HG02943 (cell line): Measurements from ENCODE around the gene ZNF648.
"Not testable (repeated sequence)": the region's sequence is repeated elsewhere in the genome, so short reads cannot be mapped to it uniquely, and the experiment has no call there.

Source experiments
- ATAC-seq: cut with Tn5 transposase; IDR thresholded peaks from one replicate; pipeline ENCODE4 v1.9.1; 2021; ENCODE audit warnings: mild to moderate bottlenecking, low read depth, moderate library complexity; ENCODE audit not compliant: unreplicated experiment

Gene ZNF648

DNA sequence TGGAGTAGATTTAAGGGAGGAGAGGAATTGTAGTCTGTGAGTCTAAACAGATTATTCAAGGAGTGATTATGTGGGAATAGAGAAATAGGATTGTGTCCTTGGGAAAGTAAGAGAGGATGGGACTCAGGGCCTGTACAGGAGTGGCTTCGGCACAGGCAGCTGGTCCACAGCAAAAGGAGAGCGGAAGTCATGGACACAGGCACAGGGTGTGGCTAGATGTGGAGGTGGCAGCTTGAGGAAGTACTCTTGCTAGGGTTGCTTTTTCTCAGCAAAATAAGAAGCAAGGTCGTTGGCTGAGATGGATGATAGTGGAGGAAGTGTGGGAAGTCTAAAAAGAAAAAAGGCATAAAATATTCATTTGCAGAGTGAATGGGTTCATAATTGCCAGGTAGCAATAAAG is 18.5 kb upstream of the ZNF648 start:
- no peak for ATAC-seq

DNA sequence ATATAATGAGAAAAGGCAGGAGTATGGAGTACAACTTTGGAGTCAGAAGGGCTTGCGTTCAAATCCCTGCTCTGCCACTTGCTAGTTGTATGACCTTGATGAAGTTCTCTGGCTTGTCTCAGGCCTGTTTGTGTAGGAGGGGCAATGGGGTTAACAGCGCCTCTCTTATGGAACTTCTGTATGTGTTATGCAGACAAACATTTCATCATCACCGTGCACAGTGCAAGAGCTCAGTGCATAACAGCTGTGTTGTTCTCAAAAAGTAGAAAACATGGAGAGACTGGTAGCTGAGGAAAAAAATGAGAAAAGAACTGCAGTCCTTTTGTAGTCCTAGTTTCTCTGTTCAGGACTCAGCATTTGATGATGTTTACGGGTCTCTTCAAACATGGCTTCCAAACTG is 10.4 kb upstream of the ZNF648 start:
- ATAC-seq: no peak

DNA sequence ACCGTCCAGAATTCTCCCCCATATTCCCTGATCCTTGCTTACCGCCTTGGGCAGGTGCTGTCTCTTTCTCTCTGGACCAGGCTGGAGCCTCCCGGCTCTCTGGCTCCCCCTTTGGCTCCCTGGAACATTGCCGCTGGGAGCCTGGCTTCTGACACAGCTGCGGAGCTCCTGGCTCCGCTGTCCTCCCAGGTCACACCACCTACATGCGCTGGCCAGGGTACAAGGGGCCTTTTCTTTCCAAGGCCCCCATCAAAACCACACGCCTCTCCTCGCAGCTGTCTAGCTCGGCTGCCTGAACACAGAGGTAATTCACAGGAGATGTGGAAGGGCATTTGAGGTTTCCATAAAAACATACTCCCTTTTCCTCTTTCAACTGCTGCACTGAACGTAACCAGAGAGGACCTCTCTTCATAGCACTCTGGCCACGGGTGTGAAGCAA is 7.5 kb upstream of the ZNF648 start:
- ATAC-seq: no peak

DNA sequence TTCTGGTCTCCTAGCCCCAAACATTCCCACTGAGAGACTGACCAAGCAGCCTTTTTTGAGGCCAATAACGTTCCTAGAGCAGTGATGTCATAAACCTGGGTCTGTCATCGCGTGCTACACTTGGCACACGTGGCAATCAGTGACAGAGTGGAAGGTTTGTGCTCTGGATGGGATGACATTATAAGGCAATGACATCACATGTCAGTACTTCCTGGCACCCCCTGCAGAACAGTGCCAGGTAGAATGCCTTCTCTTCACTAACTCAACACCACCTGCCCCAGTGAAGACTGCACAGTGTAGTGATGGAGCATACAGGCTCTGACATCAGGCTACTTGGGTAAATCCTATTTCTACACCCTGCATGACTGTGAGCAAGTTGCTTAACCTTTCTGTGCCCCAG is 5.4 kb upstream of the ZNF648 start:
- ATAC-seq: no peak

DNA sequence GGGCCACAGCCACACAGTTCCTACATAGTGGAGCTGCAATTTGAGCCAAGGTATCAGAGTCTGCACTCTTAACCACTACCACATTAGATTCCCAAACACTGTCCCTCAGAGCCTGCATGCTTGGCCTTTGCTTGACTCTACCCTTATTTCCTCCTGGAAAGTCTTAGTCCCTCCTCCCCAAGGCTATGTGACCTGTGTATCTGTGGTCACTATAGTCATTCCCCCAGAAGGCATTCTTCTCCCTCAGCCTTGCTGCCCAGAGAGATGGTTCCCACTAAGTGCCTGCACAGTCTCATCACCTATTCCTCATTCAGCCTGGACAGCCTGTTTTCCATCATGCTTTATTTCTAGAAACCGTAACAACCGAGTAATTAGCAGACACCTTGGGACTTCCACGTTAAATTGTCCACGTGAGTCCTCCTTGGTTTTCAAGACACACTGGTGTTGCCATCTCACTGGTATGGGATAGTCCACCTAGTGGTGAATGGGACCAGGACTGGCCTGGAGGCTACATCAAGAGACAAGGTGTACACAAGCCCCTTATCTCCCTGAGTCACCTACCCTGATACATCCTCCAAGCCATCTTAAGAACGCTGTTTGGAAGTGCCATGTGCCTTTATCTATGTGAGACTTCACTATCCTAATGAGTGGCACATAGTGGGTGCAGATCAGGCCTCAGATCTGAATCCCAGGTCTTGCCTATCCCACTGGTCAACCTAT is 3.8 kb upstream of the ZNF648 start:
- ATAC-seq: no peak

DNA sequence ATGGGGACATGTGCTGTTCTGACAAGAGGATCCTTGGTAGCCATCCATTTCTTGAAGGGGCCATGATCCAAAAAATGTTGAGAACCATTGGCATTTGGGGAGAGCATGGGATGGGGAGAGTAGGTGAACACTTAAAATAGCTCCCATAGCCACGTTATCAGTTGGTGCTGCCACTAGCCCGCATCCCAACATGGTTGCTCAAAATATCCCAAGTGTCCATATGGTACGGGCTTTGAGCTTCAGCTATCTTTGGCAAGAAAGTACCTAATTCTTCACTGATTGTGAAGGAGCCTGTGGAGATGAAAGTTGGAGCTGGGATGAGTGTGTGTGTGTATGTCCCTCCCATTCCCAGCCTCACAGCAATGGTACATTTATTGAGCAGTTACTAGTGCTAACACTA is 3.1 kb upstream of the ZNF648 start:
- no peak for ATAC-seq

DNA sequence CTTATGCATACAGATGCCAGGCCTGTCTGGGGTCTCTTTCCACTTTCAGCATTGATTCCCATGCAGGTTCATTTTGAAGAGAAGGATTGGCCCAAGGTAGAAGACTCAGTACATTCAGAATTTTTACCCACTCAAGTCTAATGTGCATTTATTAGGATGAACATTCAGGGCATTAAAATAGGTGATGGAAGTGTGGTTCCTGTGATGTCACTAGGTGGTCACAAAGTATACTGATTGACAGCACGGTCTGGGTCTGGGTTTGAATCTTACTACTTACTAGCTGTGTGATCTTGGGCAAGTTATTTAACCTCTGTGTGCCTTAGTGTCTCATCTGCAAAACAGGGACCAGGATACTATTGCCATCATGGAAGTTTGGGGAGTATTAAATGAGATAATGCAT is 711 bp upstream of the ZNF648 start:
- no peak for ATAC-seq

DNA sequence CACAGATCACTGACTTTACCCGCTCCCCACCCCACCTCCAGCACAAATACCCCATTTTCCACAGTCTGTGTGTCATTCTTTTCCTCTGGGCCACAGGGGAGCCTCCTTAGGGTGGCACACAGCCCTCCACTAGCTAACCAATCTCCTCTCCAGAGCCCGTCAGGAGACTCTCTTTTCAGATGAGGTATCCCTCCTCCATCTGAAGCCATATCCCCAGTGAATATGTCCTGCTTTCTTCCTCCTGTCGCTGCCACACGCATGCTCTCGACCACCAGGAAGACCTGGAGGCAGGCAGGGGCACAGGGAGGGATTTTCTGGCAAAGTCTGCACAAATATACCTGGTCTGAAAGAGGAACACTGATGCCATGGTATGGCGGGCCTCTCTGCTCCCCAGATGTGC is 635 bp downstream of the ZNF648 start:
- no peak for ATAC-seq

DNA sequence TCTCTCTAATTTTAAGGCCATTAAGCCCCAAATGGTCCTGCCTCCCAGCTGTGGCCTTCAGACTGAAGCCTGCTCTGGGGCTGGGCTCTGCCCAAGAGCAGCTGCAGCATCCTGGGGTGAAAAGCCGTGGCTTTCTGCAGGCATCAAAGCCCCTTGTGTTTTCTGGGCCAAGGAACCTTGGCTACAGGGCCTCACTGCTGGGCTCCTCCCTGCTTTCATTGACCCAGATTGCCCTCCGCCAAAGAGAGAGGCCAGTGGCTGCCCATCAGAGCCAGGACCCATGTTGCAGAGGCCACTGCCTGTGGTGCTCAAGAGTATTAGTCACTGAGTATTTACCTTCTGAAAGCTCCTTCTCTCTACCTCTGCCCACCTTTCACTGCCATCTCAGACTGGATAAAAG is 1.6 kb downstream of the ZNF648 start:
- ATAC-seq: no peak

DNA sequence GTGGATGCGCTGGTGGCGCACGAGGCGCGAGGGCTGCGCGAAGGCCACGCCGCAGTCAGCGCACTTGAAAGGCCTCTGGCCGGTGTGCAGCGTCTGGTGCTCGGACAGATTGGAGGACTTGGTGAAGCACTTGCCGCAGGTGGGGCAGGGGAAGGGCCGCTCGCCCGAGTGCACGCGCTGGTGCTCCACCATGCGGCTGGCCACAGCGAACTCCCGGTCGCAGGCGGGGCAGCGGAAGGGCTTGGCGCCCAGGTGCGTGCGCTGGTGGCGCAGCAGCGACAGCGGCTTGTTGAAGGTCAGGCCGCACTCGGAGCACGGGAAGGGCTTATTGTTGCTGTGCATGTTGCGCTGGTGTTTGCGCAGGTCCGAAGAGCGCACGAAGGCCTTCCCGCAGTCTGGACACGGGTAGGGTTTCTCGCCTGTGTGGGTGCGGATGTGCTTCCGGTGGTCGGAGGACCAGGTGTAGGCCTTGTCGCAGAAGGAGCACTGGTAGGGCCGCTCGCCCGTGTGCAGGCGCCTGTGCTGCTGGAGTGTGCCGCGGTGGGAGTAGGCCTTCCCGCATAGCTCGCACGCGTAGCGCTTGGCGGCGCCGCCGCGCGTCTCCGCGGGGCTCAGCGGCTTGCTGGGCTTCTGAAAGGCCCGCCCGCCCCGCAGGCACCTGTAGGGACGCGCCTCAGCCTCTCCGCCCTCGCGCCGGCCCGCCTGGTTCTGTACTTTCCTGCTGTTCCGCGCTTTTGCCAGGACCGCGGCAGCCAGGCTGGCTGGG is 4.7 kb downstream of the ZNF648 start:
- no peak for ATAC-seq

DNA sequence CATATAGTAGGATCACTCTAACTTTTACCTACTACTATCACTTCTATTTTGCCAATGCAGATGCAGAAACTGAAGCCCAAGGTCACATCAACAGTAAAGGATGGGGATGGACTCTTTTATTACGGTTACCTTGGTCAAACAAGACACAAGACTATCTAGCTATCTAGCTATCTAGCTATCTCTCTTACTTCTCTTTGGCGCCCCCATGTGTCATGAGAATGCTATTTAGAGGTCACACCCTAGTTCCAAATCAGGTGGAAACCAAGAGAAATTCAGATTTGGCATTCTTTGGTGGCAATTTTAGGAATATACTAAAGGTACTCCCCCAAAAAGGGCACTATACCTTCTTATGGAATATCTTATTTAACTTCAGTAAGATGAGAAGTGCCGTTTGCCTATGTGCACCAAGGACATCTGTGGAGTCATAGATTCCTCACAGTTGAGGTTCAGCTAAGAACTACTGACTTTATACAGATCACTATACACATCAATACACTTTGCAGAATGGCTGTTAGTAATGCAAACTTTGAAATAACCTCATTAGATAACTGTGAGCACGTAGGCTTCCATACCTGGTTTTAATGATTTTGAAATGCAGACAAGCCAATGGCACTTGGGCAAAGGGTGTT is 6.7 kb downstream of the ZNF648 start:
- no peak for ATAC-seq

DNA sequence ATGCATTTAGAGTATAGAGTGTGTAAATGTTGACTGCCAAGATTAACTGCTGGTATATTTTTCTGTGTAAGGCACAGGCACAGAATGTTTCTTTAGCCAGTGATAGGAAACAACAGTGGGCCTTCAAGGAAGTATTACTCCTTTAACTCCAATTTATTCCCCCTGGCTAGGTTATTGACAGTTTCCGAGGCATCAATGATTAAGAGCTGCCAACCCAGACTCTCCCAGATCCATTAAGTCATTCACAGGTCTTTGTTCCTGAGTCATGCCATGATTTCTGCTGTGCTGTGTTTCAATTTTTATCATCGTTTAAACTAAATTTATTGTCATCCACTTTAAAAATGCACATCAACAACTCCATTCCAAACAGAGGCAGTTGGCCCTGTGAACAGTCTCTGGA is 9.2 kb downstream of the ZNF648 start:
- ATAC-seq: no peak

DNA sequence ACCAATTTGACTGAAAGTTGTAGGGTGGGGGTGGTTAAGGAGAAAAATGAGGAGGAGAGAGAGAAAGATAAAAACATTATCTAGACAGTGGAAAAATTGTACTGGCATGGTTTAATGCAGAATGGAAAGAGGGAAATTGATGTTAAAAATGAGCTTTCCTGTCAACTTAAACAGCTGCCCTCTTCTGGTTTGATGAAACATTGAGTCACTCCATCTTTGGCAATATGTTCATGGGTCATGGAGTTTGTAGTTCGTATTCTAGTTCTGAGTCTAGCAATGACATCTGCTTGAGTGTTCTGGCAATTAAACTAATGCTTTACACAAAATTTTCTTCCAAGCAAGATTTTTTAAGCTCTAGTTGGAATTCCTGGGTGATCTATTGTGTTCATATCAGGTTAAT is 9.6 kb downstream of the ZNF648 start:
- no peak for ATAC-seq

DNA sequence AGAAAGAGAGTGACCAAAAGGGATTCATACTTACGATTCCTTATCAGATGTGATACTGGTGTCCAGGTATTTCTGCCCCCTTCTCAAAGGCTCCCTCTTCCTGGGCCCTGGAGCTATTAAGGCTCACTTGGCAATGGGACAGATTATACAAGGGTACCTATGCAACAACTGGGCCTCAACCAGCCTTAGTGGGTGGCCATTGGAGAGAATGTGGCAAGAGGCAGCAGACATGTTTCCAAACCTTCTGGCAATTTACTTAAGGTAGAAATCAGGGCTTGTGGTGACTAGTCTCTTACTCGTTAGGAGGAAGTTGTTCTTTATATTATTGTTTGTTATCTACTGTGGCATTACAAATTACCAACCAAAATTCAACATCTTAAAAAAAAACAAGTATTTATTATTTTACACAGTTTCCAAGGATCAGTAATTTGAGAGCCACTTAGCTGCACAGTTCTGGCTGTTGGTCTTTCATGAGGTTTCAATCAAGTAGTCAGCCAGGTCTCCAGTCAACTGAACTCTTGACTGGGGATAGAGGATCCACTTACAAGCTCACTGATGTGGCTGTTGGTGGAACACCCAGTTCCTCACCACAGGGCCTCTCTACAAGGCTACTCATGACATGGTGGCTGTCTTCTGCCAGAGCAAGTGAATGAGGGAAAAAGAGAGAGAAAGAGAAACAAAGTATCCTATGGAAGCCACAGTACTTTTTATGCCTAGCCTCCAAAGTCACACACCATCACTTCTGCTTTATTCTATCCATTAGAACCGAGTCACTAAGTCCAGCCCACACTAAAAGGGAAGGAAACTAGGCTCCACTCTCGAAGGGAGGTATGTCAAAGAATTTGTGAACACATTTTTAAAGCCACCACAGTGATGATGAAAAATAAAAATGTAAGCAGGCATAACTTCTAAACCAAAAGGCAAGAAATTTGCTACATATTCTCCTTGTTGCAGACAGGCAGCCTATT is 10.7 kb downstream of the ZNF648 start:
- no peak for ATAC-seq

DNA sequence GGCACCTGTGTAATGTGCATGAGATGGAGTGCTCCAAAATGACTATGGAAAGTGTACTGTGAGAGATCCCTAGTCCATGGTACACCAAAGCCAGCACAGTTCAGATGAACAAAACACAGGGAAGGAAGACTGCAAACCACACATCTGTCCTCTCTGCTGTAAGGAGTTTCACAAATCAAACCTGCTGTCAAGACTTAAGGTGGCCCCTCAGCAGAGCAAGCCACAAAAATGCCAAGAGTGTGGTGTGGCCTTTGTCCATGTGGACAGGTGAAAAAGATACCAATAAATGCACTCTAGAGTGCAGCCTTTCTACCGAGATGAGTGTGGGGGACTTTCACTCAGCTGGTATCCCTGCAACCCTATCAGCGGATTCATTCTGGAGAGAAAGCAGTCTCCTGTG is 12.9 kb downstream of the ZNF648 start:
- no peak for ATAC-seq

DNA sequence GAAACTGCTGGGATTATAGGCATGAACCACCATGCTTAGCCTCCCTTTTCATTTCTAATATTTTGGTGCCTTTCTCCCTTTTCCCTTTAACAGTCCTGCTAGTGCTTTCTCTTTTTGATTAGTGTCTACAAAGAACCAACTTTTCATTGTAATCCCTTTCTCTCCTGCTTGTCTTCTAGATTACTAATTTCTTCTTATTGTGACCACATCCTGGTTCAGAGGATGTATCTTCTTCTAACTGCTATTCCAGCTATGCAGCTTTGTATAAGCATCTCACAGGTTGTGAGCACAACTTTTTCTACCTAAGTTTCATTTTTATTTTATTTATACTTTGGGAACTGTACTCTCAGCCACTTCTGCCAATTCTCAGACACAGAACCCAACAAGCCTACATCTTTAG is 14.7 kb downstream of the ZNF648 start:
- no peak for ATAC-seq

DNA sequence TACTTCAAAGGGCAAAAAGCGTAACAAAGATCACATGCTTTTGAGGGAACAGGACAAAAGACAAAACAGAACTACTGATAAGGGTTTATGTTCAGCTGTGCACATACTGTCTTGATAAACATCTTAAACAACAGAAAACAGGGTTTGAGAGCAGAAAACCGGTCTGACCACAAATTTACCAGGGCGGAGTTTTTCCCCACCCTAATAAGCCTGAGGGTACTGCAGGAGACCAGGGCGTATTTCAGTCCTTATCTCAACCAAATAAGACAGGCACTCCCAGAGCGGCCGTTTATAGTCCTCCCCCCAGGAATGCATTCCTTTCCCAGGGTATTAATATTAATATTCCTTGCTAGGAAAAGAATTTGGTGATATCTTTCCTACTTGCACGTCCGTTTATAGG is 16.0 kb downstream of the ZNF648 start:
- ATAC-seq: not testable (repeated sequence)

DNA sequence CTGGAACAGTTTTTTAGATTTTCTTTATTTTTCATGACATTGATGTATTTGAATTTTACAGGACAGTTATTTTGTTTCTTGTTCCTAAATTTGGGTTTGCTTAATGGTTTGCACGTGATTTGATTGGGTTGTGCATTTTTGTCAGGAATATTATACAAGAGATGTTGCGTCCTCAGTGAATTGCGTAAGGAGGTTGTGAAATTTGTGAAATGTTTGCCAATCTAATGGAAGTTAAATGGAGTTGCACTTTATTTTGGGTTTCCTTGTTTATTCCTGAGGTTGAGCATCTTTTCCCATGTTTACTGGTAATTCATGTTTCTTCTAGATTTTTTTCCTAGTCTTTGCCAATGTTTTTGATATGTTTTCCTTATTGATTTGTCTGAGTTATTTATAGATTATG is 19.9 kb downstream of the ZNF648 start:
- no peak for ATAC-seq

DNA sequence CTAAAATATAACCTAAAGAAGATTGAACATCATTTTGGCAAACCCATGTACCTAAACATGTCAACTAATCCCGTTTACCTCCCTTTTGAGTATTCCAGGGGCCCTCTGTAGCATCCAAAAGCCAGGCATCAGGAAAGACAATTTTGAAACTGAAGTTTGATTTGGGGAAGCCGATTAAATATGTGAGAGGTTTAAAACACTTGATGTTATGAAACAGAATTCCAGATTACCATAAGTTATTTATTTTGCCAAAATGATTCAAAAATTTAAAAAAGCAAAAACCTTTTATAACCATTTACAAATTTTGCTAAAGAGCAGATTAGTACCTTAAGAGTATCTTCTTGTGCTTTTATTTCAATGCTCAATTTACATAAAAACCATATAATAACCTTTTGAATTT is 23.3 kb downstream of the ZNF648 start:
- no peak for ATAC-seq

DNA sequence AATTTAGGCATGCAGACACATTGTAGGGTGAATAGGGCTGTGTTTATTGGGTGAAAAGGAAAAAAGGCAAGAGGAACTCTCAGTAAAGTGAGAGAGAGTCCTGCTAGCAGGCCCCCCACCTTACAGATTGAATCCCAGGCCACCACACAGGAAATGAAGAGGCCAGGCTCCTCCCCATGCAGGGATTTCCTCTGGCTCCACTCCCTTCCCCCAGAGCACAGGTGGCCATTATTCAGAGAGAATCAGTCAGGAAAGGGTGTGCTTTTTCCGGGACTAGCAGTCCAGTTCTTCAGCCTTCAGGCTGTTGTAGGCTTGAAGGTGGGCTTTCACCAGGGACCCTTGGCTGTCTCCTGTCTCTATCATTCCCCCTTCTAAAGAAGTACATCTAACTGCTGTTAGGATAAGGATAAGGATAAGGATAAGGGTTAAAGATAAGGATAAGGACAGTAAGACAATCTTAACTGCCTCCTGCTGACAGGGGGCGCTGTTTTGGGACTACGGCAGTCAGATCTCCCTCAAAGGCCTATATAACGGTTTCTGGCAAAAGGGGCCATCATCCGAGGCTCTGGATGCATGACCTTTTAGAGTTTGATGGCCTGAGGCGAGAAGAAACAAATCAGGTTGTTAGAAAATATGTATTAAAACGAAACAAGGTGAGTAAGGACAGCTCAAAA is 26.3 kb downstream of the ZNF648 start:
- no peak for ATAC-seq
